ENCODE results near the gene INSIG2.

Gene INSIG2

DNA sequence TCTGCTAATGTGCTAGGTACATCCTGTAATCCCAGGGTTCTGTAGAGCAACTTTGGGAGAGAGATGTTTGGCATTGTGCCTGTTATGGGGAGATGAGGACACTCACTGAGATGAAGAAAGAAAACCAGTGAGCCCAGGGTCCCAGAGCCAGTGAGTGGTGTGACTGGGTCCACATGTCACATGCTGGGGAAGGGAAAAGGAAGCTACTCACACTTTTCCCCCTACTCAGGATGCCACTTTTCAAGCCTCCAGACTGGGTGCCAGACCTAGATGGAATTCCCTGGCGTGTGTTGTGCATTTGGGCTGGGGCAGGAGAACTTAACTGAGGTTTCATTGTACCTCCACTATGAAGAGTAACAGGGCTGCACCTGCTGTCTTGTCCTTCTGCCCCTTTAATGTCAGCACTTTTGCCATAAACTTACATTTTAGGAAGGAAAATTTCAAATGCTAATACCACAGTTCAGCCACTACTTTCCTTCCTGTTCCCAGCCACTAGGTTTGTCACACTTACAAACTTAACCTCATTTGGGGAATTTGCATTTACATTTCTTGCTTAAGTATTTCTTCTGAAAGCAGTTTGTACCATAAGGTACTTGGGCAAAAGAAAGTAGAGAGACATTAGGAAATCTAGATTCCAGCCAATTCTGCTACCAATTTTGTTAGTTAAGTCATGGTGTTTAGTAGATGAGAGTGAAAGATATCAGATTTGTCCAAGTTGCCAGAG is 10.2 kb downstream of the INSIG2 start:
- FAIRE-seq (no peak), DNase-seq (ENCODE audit: low spot score) (no peak)

DNA sequence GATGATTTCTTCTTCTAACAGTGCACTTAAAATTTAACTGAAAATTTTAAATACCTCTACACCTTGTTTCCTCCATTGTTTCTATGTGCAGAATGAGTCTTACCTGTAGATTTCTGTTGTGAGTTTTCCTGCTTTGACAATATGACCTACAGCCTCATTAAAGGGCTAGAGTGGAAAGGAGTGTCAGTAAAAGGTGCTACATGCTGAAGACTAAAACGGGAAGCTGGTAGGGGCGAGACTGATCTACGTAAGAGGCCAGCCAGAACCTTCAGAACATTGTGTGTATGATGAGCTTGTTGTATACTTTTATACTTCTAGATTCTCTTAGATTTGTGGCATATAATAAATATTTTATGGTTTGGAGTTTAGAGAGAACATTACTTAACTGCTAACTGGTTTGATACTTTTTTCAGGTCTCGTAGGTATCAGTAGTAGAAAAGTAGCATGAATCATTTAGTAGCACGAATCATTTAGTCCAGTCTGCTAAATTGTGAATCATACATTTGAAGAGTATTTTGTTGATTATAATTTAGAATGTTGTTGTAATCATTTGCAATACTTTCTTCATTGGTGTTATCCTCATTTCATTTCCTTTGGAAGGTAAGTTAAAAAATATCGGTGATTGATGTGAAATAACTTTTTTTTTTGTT is 14.3 kb downstream of the INSIG2 start:
- peak; percentile 88 for FAIRE-seq
- peak; percentile 29 for DNase-seq (ENCODE audit: low spot score)

DNA sequence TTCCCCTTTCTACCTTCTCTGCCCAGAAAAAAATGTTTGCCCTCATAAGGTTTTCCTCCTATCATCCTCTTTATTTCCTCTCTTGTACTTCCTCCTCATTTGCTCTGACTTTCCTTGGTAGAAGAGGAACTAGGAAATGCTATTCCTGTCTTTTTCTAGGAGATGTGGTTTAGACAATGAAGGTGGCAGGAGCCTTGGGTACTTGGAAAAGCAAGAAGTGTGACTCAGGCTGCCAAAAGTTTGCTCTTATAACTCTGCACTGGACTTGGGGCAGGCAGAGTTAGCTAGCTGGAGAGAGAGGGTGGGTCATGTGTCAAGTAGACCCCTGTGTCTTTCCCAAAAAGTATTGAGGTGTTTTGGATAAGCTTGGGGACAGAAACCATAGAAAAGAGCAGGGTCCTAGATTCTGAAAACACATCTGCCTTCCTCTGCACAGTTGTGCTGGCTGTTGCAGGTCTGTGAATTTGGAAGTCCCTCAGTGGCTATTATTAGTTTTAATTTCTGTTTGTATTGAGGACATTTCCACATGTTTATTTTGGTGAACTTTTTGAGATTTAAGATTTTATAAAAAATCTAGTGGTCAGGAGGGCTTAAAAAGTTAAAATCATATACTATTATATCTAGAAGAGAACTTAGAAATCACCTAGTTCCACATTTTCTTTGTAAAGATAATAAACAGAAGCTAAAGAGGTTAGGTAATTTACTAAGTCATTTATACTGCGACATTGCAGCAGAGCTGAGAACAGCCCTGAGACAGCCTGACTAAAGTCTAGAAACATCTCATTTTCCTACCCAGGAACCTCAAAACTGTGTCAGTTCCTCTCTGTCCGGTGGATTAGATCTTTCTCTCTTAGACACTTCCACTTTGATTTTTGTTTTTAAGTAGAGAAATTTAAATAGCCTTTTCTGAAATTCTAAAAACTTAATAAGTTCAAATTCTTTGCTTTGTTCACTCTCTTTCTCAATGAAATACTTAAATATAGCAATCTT is 16.0 kb downstream of the INSIG2 start:
- DNase-seq (ENCODE audit: low spot score) (no peak), FAIRE-seq (no peak)

DNA sequence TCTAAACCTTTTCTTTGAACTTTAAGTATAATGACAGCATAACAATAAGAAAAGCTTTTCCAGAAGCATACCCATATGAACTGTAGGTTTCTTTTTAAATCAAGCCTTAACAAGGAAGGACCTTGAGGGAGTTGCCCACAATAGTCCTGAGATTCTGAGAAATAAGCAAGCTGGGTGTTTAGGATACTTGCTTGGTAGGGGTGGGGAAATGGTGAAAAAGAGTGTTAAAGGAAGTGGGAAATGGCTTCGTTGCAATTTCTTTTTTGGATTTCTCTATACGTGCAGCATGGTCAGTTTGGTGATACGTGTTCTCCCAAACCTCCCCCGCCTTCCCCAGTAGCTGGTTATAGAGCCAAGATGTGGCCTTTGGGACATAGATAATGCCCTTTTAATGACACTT is 17.2 kb downstream of the INSIG2 start:
- no peak for FAIRE-seq
- no peak for DNase-seq (ENCODE audit: low spot score)

DNA sequence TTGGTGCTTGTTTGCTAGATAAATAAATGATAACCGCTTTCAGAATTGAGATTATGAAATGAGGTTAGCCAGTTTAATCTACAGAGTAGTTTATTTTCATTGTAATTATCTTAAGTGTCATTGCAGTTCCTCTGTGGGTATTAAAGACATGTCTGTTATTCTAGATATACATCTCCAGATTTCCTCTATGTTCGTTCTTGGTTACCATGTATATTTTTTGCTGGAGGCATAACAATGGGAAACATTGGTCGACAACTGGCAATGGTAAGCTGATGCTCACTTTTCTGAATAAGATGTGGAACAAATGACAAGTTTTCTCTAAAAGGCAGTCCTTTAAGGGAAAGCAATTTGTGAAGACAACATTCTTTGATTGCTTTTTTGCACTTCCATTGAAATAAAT is 18.7 kb downstream of the INSIG2 start:
- FAIRE-seq, result no peak

DNA sequence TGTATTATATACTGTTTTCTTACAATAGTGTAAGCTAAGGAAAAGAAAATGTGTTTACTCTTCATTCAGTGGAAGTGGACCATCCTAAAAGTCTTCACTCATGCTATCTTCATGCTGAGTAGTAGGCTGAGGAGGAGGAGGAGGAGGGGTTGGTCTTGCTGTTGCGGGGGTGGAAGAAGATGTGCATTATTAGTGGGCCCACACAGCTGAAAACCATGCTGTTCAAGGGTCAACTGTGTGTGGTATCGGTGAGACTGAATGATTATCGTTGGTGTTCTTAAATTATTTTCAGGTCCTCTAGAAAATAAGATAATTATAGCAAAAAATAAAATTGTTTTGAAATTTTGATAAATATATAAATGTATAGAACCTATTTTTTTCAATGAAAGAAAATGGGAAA is 22.0 kb downstream of the INSIG2 start:
- no peak for FAIRE-seq
- DNase-seq (ENCODE audit: low spot score), result no peak

More for the DNA sequence above, 18.7 kb downstream of the INSIG2 start:
- no peak for DNase-seq (ENCODE audit: low spot score)

DNA sequence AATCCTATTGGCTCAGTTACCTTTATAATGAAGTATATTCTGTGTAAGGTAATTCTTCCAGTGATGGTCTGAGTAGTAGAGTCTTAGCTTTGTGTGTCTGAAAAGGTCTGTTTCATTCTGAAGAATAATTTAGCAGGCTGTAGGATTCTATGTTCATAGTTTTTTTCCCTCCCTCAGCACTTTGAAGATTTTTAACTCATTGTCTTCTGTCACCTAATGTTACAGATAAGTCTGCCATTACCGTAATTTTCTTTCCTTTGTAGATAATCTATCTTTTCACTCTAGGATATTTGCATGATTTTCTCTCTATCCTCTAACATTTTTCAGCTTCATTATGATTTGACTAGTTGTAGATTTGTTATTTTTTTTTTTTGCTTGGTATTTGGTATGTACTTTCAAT is 22.7 kb downstream of the INSIG2 start:
- FAIRE-seq (no peak), DNase-seq (ENCODE audit: low spot score) (no peak)

DNA sequence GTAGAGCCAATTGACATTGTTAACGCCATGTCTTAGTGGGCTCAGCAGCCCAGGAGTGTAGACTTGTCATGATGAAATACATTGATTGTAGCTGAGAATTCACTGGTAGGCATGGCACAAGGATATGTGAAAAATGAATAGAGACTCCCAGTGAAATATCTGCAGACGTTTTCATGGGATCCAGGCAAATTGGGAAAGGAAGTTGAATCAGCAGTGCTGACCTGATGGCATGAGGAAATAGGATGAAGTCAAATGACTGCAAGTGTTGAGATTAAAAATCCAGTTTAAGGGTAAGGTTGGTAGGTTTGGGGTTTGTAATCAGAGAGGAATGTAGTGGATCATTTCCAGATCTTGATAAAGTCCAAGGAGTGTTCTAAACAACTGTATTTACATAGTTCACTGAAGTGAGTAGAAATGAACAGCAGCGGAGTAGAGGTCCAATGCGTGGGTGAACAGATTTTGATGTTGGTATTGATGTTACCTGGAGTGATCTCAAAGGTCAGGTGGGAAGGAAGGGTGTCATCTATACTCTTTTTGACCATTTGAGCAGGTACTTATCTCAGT is 24.6 kb downstream of the INSIG2 start:
- DNase-seq (ENCODE audit: low spot score) (peak; percentile 92), FAIRE-seq (peak; percentile 94)

DNA sequence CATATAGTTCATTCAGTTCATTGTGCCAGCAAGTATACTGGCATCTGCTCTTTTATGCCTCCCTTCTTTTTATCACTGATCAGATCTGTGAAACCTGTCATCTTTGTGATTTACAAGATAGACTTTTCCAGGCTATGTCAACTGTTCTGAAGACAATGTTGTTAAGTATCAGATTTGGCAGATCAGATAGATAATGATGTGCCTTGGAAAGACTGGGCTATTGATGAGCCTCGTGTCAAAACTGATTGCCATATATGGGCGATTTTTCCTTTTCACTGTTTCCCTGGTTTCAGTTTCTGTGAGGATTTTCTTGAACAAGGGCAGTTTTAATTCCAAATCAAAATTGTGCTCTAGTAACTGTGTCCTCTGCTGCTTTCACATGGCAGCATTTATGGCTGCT is 26.6 kb downstream of the INSIG2 start:
- DNase-seq (ENCODE audit: low spot score) (no peak), FAIRE-seq (no peak)

DNA sequence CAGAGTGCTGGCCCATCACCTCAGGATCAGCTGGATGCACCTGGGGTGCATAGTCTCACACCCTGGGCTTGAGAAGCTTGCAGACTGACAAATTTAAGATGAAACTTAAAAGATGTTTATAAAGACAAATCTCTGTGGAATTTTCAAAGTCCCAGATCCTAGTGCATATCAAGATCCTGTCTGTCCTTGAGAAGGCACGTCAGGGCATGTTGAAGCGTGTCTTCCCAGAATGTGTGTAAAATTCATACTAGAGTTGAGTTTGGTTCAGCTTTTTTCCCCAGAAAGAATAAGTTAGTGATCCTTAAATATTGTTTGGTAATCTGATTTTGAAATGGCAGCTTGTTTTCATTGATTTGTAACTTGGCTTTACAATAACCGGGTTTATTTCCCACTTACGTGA is 27.5 kb downstream of the INSIG2 start:
- no peak for FAIRE-seq

DNA sequence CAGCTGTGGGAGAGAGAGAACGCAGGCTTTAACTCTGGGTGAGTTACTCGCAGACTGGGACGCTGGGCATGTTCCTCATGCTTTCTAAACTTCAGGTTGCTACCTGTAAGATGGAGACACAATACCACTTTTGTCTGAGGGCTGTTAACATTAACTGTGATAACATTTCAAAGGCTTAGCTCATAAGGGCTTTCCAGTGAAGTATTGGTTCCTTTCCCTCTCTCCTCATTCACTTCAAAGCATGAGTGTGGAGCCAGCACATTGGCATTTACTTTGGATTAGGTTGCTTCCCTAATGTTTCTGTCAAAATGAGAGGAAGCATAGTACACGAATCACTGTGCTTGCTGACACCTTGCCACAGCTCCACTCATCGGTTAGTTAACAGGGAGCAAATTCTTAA is 30.2 kb downstream of the INSIG2 start:
- FAIRE-seq (no peak), DNase-seq (ENCODE audit: low spot score) (no peak)

More for the DNA sequence above, 27.5 kb downstream of the INSIG2 start:
- DNase-seq (ENCODE audit: low spot score), result no peak

DNA sequence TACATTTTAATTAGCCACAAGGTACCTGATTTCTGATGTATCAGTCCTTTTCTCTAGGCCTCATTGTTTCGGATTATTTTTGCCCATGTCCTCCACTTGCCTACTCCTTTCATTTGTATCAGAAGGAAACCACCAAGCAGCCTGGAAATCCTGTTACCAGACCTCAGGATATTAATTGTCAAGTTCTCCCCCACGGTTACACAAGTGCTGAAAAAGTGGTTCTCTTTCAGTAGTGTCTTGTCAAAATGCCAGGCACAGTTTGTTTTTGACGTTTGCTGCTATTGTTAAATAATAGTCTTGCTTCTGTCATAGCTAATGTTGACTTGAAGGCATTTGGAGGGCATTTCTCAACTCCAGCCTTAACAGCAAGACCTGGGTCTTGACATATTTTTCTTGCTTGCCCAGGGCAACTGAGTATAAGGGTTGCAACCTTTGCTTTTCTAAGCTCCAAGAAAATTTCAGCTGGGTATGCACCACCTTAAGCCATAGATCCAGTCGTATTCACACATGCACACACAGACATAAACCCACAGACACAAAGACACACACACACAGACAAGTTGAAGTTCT is 31.0 kb downstream of the INSIG2 start:
- no peak for FAIRE-seq
- DNase-seq (ENCODE audit: low spot score), result no peak

DNA sequence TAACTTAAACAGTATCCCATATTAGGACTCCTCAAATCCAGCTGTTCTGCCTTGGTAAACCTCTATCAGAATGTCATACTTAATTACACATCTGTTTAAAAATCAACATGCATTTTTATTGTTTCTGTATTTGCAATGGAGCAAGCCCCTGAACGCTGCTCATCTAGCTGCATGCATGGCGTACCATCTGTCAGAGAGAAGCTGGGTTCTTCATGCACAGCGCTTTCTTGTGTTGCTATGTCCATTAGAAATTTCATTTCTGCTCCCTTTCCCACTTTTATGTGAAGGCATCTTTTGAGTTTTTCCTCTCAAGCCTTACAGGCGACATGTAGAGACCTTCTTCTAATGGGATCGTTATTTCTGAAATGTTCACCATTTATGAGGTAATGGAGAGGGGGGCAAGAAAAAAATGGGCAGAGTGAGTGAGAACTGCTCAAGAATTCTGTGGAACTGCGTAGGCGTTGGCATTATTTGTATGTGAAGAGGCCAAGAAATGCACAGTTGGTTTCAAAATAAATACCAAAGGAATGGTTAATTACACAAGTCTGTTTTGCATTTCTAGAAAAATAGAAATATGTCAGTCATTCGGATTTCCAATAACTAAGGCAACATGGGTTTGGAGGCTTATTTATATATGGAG is 31.6 kb downstream of the INSIG2 start:
- no peak for FAIRE-seq
- DNase-seq (ENCODE audit: low spot score), result no peak

DNA sequence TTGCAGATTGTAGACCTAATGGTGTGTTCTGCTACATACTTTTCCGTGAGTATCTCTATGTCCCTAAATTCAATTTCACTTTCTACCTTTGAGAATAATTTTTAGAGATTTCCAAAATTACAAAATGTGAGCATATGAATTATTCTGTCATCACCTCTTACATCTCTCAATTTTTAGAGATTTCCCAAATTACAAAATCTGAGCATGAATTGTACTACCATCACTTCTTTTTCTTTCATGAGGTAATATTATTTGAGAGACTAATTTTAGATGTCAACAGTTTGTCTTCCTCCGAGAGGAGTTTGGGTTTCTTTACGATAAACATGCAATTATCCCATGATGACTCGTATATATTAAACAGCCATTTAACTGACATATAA is 32.1 kb downstream of the INSIG2 start:
- no peak for DNase-seq (ENCODE audit: low spot score)

DNA sequence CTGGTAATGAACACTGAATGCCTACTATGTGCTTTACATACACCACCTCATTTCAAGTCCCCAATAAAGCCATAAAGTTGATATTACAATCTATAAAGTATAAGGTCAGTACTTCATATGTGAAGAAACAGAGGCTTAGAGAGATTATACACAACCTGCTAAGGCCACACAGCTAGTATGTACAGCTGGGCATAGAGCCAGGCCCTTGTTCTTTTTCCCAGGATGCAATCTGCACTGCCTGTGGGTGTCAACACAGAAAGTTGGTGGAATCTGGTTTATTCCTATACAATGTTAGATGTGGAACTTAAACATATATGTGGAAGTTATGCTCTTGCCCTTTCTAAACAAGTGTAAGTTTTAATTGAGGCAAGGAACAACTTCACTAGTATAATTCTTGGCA is 32.8 kb downstream of the INSIG2 start:
- DNase-seq (ENCODE audit: low spot score) (no peak), FAIRE-seq (no peak)

More for the DNA sequence above, 32.1 kb downstream of the INSIG2 start:
- no peak for FAIRE-seq

DNA sequence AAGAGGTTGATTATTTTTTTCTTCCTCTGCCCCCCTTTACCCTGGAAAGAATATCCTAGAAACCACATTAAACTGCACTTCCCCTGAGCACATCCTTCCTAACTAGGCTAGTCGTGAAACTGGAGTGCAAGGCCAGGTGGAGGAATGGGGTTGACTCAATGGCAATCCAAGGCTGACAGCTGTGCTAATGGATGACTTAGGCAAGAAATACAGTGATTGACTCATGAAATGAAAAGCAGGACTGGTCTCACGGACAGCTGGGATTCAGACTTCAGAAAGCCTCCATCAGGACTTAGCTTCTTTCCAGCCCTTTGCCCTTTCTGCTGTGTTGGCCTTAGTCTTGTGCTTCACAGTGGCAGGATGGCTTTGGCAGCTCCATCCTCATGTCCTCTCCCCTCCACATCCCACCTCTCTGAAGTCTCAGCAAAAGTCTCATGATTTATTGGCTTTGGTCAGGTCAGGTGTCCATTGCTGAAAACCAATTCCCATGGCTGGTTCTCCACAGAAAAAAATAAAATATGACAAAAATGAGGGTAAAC is 33.8 kb downstream of the INSIG2 start:
- peak; percentile 26 for DNase-seq (ENCODE audit: low spot score)
- no peak for FAIRE-seq

DNA sequence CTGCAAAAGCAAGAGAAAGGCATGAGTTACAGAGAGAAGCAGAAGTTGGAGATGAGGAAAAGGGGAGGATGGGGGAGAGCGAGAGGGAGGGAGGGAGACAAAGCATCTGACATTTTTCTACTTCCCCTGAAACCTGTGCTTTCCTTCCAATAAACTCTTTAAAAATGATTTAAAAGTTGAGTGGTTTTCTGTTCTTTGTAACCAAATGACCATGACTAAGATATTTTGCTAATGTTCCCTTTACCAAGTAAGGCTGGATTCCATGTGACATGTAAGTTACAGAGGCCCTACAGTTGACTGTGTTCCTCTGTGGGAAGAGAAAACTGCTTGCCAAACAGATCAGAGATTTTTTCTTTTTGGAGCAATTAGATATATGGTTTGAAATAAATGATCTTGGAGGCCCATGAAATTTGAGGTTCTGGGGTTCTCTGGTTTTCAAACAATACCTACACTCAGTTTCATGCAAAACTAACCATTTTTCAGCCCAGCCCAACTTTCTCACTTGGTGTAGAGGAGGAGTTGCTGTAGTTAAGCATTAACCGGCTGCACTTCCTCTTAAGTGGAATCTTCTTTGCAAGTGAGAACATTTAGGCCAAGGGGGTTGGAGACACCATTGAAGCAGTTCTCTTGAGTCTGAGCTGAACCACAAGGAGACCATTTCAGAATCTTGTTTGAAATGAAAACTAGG is 34.5 kb downstream of the INSIG2 start:
- FAIRE-seq (peak; percentile 63), DNase-seq (ENCODE audit: low spot score) (peak; percentile 29)

DNA sequence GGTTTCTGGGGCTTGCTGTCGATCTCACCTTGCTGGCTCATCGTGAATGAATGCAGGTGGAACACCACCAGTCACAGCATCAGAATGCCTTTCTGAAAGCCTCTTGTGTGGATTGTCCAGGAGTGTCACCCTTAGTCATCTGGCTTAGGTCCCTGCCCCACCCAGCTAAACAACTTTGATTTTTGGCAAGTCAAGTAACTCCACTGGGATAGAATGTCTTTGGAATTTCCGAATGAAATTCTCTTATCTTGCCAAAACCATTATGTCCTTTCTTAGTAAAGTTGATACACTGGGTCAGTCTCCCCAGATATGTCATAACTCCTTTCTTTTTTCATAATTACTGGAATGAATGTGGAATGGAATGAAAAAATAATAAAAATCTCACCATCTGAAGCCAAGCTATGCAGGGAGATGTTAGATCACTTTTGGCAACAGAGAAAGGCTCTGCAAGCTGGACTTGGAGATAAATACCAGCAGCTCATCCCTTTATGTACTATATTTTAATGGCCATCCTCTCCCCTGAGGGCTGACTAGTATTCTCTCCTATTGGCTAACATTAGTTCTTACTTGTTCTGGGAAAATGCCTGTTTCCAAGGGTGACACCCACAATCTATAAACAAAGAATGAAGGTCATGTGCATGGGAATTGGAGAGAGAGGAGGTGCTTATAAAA is 35.4 kb downstream of the INSIG2 start:
- FAIRE-seq (no peak), DNase-seq (ENCODE audit: low spot score) (peak; percentile 79)

DNA sequence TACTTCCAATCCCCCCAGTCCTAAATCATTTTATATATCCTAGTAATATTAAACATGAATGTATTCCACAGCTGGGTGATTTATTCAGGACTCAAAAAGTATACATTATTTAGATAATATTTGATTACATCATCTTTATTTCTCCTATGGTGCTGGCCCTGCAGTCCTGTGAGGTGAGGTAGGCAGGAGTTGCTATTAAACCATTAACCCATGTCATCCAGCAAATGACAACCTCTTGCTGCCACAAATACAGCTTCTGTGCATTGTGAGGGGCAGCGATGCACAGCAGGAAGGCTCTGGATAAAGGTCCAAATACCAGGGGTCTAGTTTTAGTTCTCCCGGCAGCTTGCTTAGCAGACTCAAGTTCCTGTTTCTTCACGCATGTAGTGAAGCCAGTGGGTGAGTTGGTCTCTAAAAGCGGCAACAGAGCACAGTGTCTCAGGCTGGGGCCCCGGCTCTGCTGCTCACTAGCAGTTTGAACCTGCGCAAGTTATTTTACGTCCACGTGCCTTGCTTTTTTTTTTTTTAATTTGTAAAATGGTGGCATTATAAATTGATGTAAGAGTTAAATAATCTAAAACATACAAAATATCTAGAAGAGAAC is 36.1 kb downstream of the INSIG2 start:
- DNase-seq (ENCODE audit: low spot score) (peak; percentile 52), FAIRE-seq (no peak)
